Gastrocnemius medialis (tissue), 4 donors: Measurements from ENCODE around the gene DDX54. TPM values are rescaled to one million over a fixed set of nuclear protein-coding genes. Genes with fewer than 3 reads are reported as not detected.

ENCODE experiments used
- ATAC-seq, 2 donors: fragments of 150-250 bp; one replicate each; pipeline ENCODE4 v1.9.1; 2016
- DNase-seq, 2 donors: peaks; one replicate each; pipeline ENCODE4 v3.0.0-alpha.2; 2019
- H3K27ac ChIP-seq, 4 donors: fragments of 200-600 bp; sonication (generic); 1 replicate in 1 of 4; 2 replicates in 3 of 4; pipeline ENCODE4 v1.5.1; 2016 to 2018; ENCODE audit warnings: mild to moderate bottlenecking in 2 of 4, moderate library complexity in 1 of 4
- H3K27me3 ChIP-seq, 3 donors: fragments of 200-600 bp; sonication (generic) in 2 of 3; 1 replicate in 1 of 3; 2 replicates in 2 of 3; pipeline versions ENCODE4 v1.5.1 to v1.6.0; 2016 to 2019; ENCODE audit warnings: mild to moderate bottlenecking in 1 of 3, moderate library complexity in 1 of 3
- H3K36me3 ChIP-seq, 2 donors: fragments of 200-600 bp; sonication (generic) in 1 of 2; one replicate each; pipeline ENCODE4 v1.5.1; 2017 to 2018
- H3K4me1 ChIP-seq, 2 donors: fragments of 200-600 bp; sonication (generic) in 1 of 2; one replicate each; pipeline ENCODE4 v1.5.1; 2016 to 2017; ENCODE audit warnings: mild to moderate bottlenecking in 2 of 2
- H3K4me3 ChIP-seq, 4 donors: fragments of 200-600 bp; sonication (generic) in 3 of 4; 1 replicate in 1 of 4; 2 replicates in 3 of 4; pipeline ENCODE4 v1.5.1; 2016 to 2019; ENCODE audit warnings: mild to moderate bottlenecking in 2 of 4
- H3K9me3 ChIP-seq, 3 donors: fragments of 200-600 bp; sonication (generic) in 2 of 3; 1 replicate in 1 of 3; 2 replicates in 2 of 3; pipeline ENCODE4 v1.5.1; 2016 to 2019
- CTCF ChIP-seq, 5 experiments: fragments of 450-650 bp in 3 of 5; fragments of 200-600 bp in 2 of 5; sonication (generic) in 2 of 5; IDR thresholded peaks in 4 of 5; conservative IDR thresholded peaks in 1 of 5; 1 replicate in 4 of 5; 2 replicates in 1 of 5; pipeline ENCODE4 v1.5.1; 2016 to 2019; ENCODE audit warnings: antibody characterized with exemption in 5 of 5, mild to moderate bottlenecking in 3 of 5, moderate library complexity in 3 of 5
- POLR2A ChIP-seq, 2 donors: fragments of 450-650 bp; IDR thresholded peaks; one replicate each; pipeline ENCODE4 v1.6.1; 2017; ENCODE audit warnings: antibody characterized with exemption in 2 of 2, mild to moderate bottlenecking in 2 of 2, moderate library complexity in 2 of 2
- in situ Hi-C, 4 donors: fragments of 200-750 bp; cut with MboI; loops; one replicate each; pipeline versions ENCODE4 v1.15.0 to v1.8.0; 2017; ENCODE audit warnings: low sequenced_read_pairs in 4 of 4
- intact Hi-C: fragments of 100-400 bp; cut with DNase I; formaldehyde crosslinking; loops from one replicate; pipeline ENCODE4 v1.15.1; 2023; ENCODE audit warnings: low total_unique reads
- total RNA-seq, 4 donors: library from RNA; depleted of rRNA; stranded (reverse); fragments of >200 nt; gene quantifications; one replicate each; pipeline versions ENCODE4 v1.1.0 to v1.2.3, GENCODE V29; 2016

Gene DDX54
- total RNA-seq, 4 donors from 2014 or later: 90.0 to 144 (median 108) TPM

GRCh38 chr12:113167868-113168267 lies 17.4 kb downstream of the DDX54 start:
- Histone ChIP-seq H3K27ac (no peak overlapping the region), H3K27me3 (no peaks in the 10 kb centered on the region), H3K4me1 (no peaks in the 10 kb centered on the region), H3K4me3 (no peak overlapping the region), H3K9me3 (no peaks in the 10 kb centered on the region), H3K36me3 (peaks cover 3 to 100% of the 10 kb centered on the region in 2 donors)
- TF ChIP-seq POLR2A (IDR thresholded peaks at IDR 0.05) (no peak), CTCF (IDR thresholded peaks at IDR 0.05 in 4 of 5, conservative IDR thresholded peaks at IDR 0.05 in 1 of 5) (no peak)
- DNase-seq: no peak
- intact Hi-C loops (no loop called here), in situ Hi-C loops (no loop called here)
- no peak for ATAC-seq

DNA sequence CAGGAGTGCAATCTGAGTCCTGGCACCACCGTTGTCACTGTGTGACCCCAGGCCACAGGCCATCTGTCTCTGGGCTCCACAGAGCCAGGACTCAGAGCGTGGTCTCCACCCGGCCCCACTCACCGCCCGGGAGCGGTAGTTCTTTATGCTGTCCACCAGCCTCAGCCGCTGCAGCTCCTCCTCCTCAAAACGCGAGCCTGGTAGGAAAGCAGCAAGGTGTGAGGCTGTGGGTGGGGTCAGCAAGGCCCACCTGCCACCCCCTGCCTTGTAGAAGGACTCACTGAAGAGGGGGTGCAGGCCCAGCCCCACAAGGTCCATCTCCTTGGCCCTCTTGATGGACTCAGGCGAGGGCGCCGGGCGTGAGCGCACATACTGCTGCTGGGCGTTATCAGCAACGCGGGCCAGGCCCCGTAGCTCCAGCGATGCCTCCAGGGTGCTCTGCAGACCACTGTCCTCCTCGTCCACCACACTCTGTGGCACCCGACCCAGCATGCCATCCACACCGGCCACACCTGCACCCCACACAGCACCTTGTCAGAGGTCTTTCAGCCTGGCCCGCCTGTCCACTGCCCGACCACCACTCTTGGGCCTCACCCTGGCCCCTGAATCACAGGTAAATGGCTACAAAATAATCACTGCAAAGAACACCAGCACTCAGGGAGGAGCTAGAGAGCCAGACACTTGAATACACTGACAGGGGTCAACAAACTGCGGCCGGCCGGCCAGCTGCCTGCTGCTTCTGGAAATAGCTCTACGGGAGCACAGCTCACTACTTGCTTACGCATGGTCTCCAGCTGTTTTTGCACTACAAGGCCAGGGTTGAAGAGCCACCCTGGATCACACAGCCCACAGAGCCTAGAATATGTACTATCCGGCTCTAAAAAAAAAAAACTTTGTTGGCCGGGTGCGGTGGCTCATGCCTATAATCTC lies 19.5 kb downstream of the DDX54 start:
- intact Hi-C loops (no loop called here), in situ Hi-C loops (no loop called here)
- DNase-seq: no peak
- H3K36me3 ChIP-seq: peaks cover 3 to 100% of the 10 kb centered on the region in 2 donors
- no peak overlapping the region for H3K4me3 ChIP-seq
- no peaks in the 10 kb centered on the region for H3K4me1 ChIP-seq
- no peaks in the 10 kb centered on the region for H3K27me3 ChIP-seq
- H3K9me3 ChIP-seq: no peaks in the 10 kb centered on the region
- ATAC-seq: no peak
- no peak for TF ChIP-seq CTCF (IDR thresholded peaks at IDR 0.05 in 4 of 5, conservative IDR thresholded peaks at IDR 0.05 in 1 of 5)
- TF ChIP-seq POLR2A (IDR thresholded peaks at IDR 0.05): no peak
- H3K27ac ChIP-seq: no peak overlapping the region

DNA sequence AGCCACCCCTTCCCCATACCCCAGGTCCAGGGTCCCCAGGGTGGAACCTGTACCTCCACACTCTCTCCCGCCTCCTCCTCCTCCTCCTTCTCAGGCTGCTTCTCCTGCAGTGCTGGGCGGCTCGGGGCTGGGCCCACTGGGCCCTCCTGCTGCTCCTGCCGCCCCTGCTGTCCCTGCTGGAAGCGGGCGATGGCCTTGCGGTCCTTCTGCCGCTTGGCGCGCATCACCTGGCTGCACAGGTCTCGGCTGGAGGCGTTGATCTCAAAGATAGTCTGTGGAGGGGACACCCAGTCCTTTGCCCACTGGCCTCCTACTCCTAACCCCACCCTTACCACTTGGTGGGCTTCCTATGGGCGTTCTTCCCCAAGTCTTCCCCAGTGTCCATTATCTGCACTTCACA lies 21.3 kb downstream of the DDX54 start:
- Histone ChIP-seq H3K36me3 (peaks cover 2 to 100% of the 10 kb centered on the region in 2 donors), H3K9me3 (no peaks in the 10 kb centered on the region), H3K4me1 (no peaks in the 10 kb centered on the region), H3K27me3 (no peaks in the 10 kb centered on the region), H3K4me3 (no peak overlapping the region), H3K27ac (no peak overlapping the region)
- in situ Hi-C loops (no loop called here), intact Hi-C loops (no loop called here)
- TF ChIP-seq CTCF (IDR thresholded peaks at IDR 0.05 in 4 of 5, conservative IDR thresholded peaks at IDR 0.05 in 1 of 5) (no peak), POLR2A (IDR thresholded peaks at IDR 0.05) (no peak)
- DNase-seq (no peak), ATAC-seq (no peak)

- H3K27me3 ChIP-seq: no peaks in the 10 kb centered on the region
- H3K36me3 ChIP-seq: peaks cover 0 to 100% of the 10 kb centered on the region in 2 donors
- H3K4me3 ChIP-seq: no peak overlapping the region
- intact Hi-C loops (no loop called here), in situ Hi-C loops (no loop called here)
- H3K27ac ChIP-seq: no peak overlapping the region
- ATAC-seq (no peak), DNase-seq (no peak)
- no peak for TF ChIP-seq CTCF (IDR thresholded peaks at IDR 0.05 in 4 of 5, conservative IDR thresholded peaks at IDR 0.05 in 1 of 5)
- no peak for TF ChIP-seq POLR2A (IDR thresholded peaks at IDR 0.05)
- H3K9me3 ChIP-seq: no peaks in the 10 kb centered on the region
- H3K4me1 ChIP-seq: no peaks in the 10 kb centered on the region
Observed at GRCh38 chr12:113163030-113163360, 22.3 kb downstream of the DDX54 start.
